GM12873 (cell line): ENCODE results near the gene ABLIM1.

Experiments used
- CTCF ChIP-seq: IDR thresholded peaks from 2 replicates; pipeline ENCODE4 v1.5.1; 2012; ENCODE audit warnings: low read depth, mild to moderate bottlenecking, moderate library complexity, low read length, control low read depth; ENCODE audit not compliant: insufficient read depth; ENCODE audit errors: missing control alignments

Gene ABLIM1

GRCh38 chr10:114604357-114605130 is 53.5 kb downstream of the ABLIM1 start:
- TF ChIP-seq CTCF = no peak

- TF ChIP-seq CTCF = no peak
Observed at GRCh38 chr10:114603948-114604347, 54.1 kb downstream of the ABLIM1 start.

- TF ChIP-seq CTCF = no peak
Observed at GRCh38 chr10:114603303-114603702, 54.8 kb downstream of the ABLIM1 start.

- no peak for TF ChIP-seq CTCF
Observed at GRCh38 chr10:114600057-114600456, 58.0 kb downstream of the ABLIM1 start.

GRCh38 chr10:114596793-114597192 is 61.3 kb downstream of the ABLIM1 start:
- no peak for TF ChIP-seq CTCF

GRCh38 chr10:114593816-114594468 is 64.1 kb downstream of the ABLIM1 start:
- no peak for TF ChIP-seq CTCF

- TF ChIP-seq CTCF = no peak
Observed at GRCh38 chr10:114593240-114593792, 64.8 kb downstream of the ABLIM1 start.
